SK-N-MC (cell line): ENCODE data around the gene AAGAB.

ENCODE experiments used
- EZH2 ChIP-seq: fragments of 200-600 bp; sonication (generic); IDR thresholded peaks from one replicate; pipeline ENCODE4 v1.6.1; 2017; ENCODE audit warnings: antibody characterized with exemption
- POLR2AphosphoS5 ChIP-seq: IDR thresholded peaks from 2 replicates; pipeline ENCODE4 v1.6.1; 2012; ENCODE audit warnings: mild to moderate bottlenecking, low read depth, low read length, borderline replicate concordance

DNA sequence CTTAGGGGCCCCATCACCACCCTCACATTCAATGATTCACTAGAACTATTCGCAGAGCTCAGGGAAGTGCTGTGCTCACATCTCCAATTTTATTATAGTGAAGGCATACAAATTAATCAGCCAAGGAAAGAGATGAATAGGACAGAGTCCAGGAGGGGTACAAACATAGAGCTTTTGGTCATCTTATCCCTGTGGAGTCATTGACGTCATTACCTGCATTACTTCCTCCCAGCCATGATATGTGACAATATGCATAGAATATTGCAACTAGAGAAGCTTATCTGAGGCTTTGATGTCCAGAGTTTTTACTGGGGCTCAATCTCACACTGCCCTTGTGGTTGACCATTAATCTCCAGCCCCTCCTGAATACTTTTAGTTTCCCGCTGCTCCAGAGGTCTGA lies 1.6 kb upstream of the AAGAB start:
- TF ChIP-seq EZH2 (no peak), POLR2AphosphoS5 (no peak)
